ENCODE measurements around the gene WAS. TPM values are rescaled to one million over a fixed set of nuclear protein-coding genes. Genes with fewer than 3 reads are reported as not detected.
"Not testable (repeated sequence)": the region's sequence is repeated elsewhere in the genome, so short reads cannot be mapped to it uniquely, and the experiment has no call there.

WAS gene
- total RNA-seq, 1 donor from 2014 or later = 122 TPM

- Mint-ChIP-seq H3K27me3 (ENCODE audit: insufficient read depth) (no peaks in the 10 kb centered on the region), H3K36me3 (ENCODE audit: low read depth) (no peaks in the 10 kb centered on the region), H3K27ac (no peak overlapping the region), H3K4me1 (ENCODE audit: low read depth) (no peaks in the 10 kb centered on the region), H3K9me3 (no peaks in the 10 kb centered on the region), H3K4me3 (no peak overlapping the region)
- DNase-seq (ENCODE audit: low spot score) = no peak
- intact Hi-C loops (cut with micrococcal nuclease) = no loop called here
Measured at GRCh38 chrX:48667509-48667908, 16.1 kb upstream of the WAS start.

GRCh38 chrX:48668187-48668586 lies 15.4 kb upstream of the WAS start:
- intact Hi-C loops (cut with micrococcal nuclease); H3K4me1 Mint-ChIP-seq (ENCODE audit: low read depth); H3K9me3 Mint-ChIP-seq; H3K27me3 Mint-ChIP-seq (ENCODE audit: insufficient read depth); H3K4me3 Mint-ChIP-seq; DNase-seq (ENCODE audit: low spot score); H3K36me3 Mint-ChIP-seq (ENCODE audit: low read depth); H3K27ac Mint-ChIP-seq: not testable (repeated sequence)

DNA sequence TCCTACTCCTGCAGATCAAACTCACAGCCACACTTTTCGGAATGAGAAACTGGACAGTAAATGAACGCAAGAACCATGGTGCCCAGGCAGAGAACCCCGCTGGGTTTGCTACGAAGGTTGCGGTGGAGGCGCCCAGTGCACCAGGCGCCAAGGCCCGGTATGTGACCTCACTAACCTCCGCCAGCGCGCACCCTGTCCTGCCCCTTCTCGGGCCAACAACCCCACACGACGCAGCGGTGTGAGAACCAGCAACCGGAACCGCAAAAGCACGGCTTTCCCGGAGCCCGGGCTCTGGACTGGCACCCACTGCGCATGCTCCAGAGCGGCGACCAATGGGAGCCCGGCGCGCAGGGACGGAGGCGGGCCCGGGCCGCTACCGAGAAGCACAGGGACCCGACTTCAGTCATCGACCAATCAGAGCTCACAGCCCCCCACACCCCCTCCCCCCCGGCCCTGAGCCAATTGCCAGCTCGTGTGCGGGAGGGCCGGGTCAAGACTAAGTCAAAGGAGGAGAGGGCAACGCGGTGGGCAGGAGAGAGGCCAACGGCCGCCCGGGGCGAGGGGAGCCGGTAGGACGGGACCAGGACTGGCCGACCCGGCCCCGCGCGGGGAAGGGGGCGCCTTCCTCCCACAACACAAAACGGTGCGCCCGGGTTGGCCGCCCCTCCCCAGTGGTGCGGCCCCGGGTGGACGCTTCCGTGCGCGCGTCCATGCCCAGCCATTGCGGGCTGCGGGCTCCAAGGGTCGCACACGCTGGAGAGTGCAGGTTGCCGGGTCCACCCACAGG lies 7.3 kb upstream of the WAS start:
- Mint-ChIP-seq H3K27me3 (ENCODE audit: insufficient read depth) (no peaks in the 10 kb centered on the region), H3K4me1 (ENCODE audit: low read depth) (peaks cover 20% of the 10 kb centered on the region), H3K4me3 (peak overlapping the region; percentile 86), H3K27ac (peak overlapping the region; percentile 88), H3K9me3 (no peaks in the 10 kb centered on the region), H3K36me3 (ENCODE audit: low read depth) (no peaks in the 10 kb centered on the region)
- intact Hi-C loops (cut with micrococcal nuclease) = loop anchor here (1.0 to 10.0 kb wide), 9 partner anchors 20 to 281 kb away; partner anchors contain the start of genes EBP, HDAC6, OTUD5 and PQBP1
- peak; percentile 87 for DNase-seq (ENCODE audit: low spot score)

DNA sequence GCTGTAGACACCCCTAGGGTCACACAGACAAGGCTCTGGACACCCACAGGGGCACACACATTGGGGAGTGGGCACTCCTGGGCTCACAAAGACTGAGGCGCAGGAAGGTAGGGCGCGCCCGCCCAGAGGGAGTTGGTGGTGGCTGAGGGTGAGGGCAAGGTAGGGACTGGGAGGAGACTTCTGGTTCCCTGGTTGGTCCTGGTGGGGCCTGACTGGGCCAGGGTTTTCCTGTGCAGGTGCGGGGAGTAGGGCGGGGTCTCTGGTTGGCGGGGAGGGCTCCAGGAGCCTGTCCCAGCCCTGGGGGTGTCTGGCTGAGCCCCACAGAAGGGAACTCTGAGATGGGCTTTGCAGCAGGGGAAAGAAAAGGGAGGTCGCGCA lies 6.7 kb upstream of the WAS start:
- Mint-ChIP-seq H3K27me3 (ENCODE audit: insufficient read depth) (no peaks in the 10 kb centered on the region), H3K4me1 (ENCODE audit: low read depth) (peaks cover 20% of the 10 kb centered on the region), H3K36me3 (ENCODE audit: low read depth) (no peaks in the 10 kb centered on the region), H3K27ac (peak overlapping the region; percentile 88), H3K4me3 (peak overlapping the region; percentile 86), H3K9me3 (no peaks in the 10 kb centered on the region)
- intact Hi-C loops (cut with micrococcal nuclease) = loop anchor here (1.0 to 10.0 kb wide), 9 partner anchors 19 to 280 kb away; partner anchors contain the start of genes EBP, HDAC6, OTUD5 and PQBP1
- peak; percentile 5 for DNase-seq (ENCODE audit: low spot score)

- H3K9me3 Mint-ChIP-seq = no peaks in the 10 kb centered on the region
- peak overlapping the region; percentile 86 for H3K4me3 Mint-ChIP-seq
- peak overlapping the region; percentile 88 for H3K27ac Mint-ChIP-seq
- peaks cover 20% of the 10 kb centered on the region for H3K4me1 Mint-ChIP-seq (ENCODE audit: low read depth)
- intact Hi-C loops (cut with micrococcal nuclease) = loop anchor here (2.0 to 10.0 kb wide), 2 partner anchors 35 to 153 kb away; partner anchors contain the start of gene EBP
- no peak for DNase-seq (ENCODE audit: low spot score)
- no peaks in the 10 kb centered on the region for H3K36me3 Mint-ChIP-seq (ENCODE audit: low read depth)
- H3K27me3 Mint-ChIP-seq (ENCODE audit: insufficient read depth) = no peaks in the 10 kb centered on the region
Measured at GRCh38 chrX:48677516-48677915, 6.1 kb upstream of the WAS start.

DNA sequence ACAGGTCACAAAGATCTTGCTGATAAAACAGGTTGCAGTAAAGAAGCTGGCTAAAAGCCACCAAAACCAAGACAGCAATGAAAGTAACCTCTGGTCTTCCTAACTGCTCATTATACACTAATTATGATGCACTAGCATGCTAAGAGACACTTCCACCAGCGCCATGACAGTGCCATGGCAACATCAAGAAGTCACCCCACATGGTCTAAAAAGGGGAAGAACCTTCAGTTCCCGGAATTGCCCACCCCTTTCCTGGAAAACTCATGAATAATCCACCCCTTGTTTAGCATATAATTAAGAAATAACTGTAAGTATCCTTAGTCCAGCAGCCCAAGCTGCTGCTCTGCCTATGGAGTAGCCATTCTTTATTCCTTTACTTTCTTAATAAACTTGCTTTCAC lies 3.1 kb upstream of the WAS start:
- Mint-ChIP-seq H3K36me3 (ENCODE audit: low read depth) (peaks cover 11% of the 10 kb centered on the region), H3K4me1 (ENCODE audit: low read depth) (peaks cover 41% of the 10 kb centered on the region), H3K27ac (peak overlapping the region; percentile 48)
- H3K4me3 Mint-ChIP-seq; intact Hi-C loops (cut with micrococcal nuclease); H3K9me3 Mint-ChIP-seq; H3K27me3 Mint-ChIP-seq (ENCODE audit: insufficient read depth): not testable (repeated sequence)
- peak; percentile 12 for DNase-seq (ENCODE audit: low spot score)

- H3K4me1 Mint-ChIP-seq (ENCODE audit: low read depth) = peaks cover 44% of the 10 kb centered on the region
- H3K27me3 Mint-ChIP-seq (ENCODE audit: insufficient read depth); DNase-seq (ENCODE audit: low spot score); H3K4me3 Mint-ChIP-seq; H3K9me3 Mint-ChIP-seq; intact Hi-C loops (cut with micrococcal nuclease): not testable (repeated sequence)
- peak overlapping the region; percentile 48 for H3K27ac Mint-ChIP-seq
- peaks cover 12% of the 10 kb centered on the region for H3K36me3 Mint-ChIP-seq (ENCODE audit: low read depth)
Measured at GRCh38 chrX:48680925-48681324, 2.7 kb upstream of the WAS start.

DNA sequence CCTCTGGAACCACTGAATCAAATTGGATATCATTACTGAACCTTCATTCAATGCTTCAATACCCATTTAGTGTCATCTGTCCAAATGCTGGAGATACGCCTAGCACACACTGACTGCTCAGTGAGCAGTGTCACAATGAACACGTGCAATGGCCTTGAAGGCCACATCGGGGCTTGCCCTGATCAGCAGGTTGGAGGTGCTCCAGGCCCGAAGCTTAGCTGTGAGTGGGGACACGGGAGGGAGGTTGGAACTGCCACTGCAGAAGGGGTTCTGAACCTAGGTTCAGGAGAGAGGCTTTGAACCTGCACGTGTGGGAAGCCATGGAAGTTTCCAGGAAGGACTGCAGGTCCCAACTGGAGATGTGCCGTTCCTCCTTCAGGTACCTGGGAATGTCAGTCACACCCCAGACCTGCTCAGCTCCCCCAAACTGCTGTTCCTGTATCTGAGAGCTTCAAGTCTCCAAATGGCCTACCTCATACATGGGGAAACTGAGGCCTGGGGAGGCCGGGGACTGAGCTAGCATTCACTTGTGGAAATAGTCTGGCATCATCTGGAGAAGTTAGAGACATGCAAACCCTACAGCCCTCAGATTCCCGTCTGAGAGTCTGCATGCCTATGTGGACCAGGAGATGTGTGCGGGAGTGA lies 1.9 kb upstream of the WAS start:
- H3K4me1 Mint-ChIP-seq (ENCODE audit: low read depth) = peaks cover 51% of the 10 kb centered on the region
- no peaks in the 10 kb centered on the region for H3K27me3 Mint-ChIP-seq (ENCODE audit: insufficient read depth)
- intact Hi-C loops (cut with micrococcal nuclease) = no loop called here
- H3K9me3 Mint-ChIP-seq = no peaks in the 10 kb centered on the region
- peaks cover 18% of the 10 kb centered on the region for H3K36me3 Mint-ChIP-seq (ENCODE audit: low read depth)
- H3K4me3 Mint-ChIP-seq = peak overlapping the region; percentile 67
- DNase-seq (ENCODE audit: low spot score) = no peak
- H3K27ac Mint-ChIP-seq = peak overlapping the region; percentile 77

DNA sequence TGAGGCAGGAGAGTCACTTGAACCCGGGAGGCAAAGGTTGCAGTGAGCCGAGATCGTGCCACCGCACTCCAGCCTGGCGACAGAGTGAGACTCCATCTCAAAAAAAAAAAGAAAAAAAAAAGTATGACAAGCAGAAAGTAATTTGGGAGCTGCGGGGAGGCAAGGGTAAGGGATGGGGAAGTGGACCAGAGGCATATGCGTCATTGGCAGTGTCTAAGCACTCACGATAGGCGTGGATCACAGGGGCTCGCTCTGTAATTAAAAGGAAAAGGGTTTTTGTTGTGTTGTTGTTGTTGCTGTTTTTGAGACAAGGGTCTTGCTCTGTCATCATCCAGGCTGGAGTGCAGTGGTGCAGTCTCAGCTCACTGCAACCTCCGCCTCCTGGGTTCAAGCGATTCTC lies 804 bp upstream of the WAS start:
- intact Hi-C loops (cut with micrococcal nuclease) = loop anchor here (1.0 kb wide), 1 partner anchor 14 kb away; the partner anchor contains the start of gene SUV39H1
- not testable (repeated sequence) for H3K4me3 Mint-ChIP-seq; H3K9me3 Mint-ChIP-seq; DNase-seq (ENCODE audit: low spot score); H3K27me3 Mint-ChIP-seq (ENCODE audit: insufficient read depth)
- Mint-ChIP-seq H3K36me3 (ENCODE audit: low read depth) (peaks cover 29% of the 10 kb centered on the region), H3K27ac (peak overlapping the region; percentile 77), H3K4me1 (ENCODE audit: low read depth) (peaks cover 55% of the 10 kb centered on the region)

GRCh38 chrX:48684134-48684533 lies 535 bp downstream of the WAS start:
- Mint-ChIP-seq H3K36me3 (ENCODE audit: low read depth) (peaks cover 33% of the 10 kb centered on the region), H3K27ac (peak overlapping the region; percentile 93), H3K27me3 (ENCODE audit: insufficient read depth) (no peaks in the 10 kb centered on the region), H3K9me3 (no peaks in the 10 kb centered on the region), H3K4me3 (peak overlapping the region; percentile 96), H3K4me1 (ENCODE audit: low read depth) (peaks cover 55% of the 10 kb centered on the region)
- DNase-seq (ENCODE audit: low spot score) = no peak
- intact Hi-C loops (cut with micrococcal nuclease) = no loop called here

DNA sequence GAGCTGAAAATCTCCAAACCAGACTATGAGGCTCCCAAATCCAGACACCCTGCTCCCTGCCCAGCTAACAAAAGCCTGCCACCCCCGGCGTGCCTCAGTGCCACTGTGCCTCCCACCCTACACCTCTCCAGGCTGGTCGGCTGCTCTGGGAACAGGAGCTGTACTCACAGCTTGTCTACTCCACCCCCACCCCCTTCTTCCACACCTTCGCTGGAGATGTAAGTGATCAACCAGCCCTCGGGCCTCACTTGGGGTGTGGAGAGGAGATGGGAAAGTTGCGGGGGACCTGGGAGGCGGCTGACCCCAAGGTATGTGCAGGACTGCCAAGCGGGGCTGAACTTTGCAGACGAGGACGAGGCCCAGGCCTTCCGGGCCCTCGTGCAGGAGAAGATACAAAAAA lies 1.8 kb downstream of the WAS start:
- Mint-ChIP-seq H3K9me3 (no peaks in the 10 kb centered on the region), H3K4me3 (peak overlapping the region; percentile 96), H3K27ac (peak overlapping the region; percentile 93), H3K4me1 (ENCODE audit: low read depth) (peaks cover 48% of the 10 kb centered on the region), H3K27me3 (ENCODE audit: insufficient read depth) (no peaks in the 10 kb centered on the region), H3K36me3 (ENCODE audit: low read depth) (peaks cover 37% of the 10 kb centered on the region)
- DNase-seq (ENCODE audit: low spot score) = no peak
- intact Hi-C loops (cut with micrococcal nuclease) = no loop called here

GRCh38 chrX:48688531-48689150 lies 5.0 kb downstream of the WAS start:
- H3K27ac Mint-ChIP-seq = no peak overlapping the region
- DNase-seq (ENCODE audit: low spot score) = no peak
- H3K36me3 Mint-ChIP-seq (ENCODE audit: low read depth) = peaks cover 50% of the 10 kb centered on the region
- H3K4me1 Mint-ChIP-seq (ENCODE audit: low read depth) = peaks cover 37% of the 10 kb centered on the region
- H3K27me3 Mint-ChIP-seq (ENCODE audit: insufficient read depth) = no peaks in the 10 kb centered on the region
- intact Hi-C loops (cut with micrococcal nuclease) = no loop called here
- no peaks in the 10 kb centered on the region for H3K9me3 Mint-ChIP-seq
- H3K4me3 Mint-ChIP-seq = no peak overlapping the region
